Adipose tissue (tissue), 3 donors: Measurements from ENCODE around the gene FBXL13. TPM values are rescaled to one million over a fixed set of nuclear protein-coding genes. Genes with fewer than 3 reads are reported as not detected.
"Not testable (repeated sequence)": the region's sequence is repeated elsewhere in the genome, so short reads cannot be mapped to it uniquely, and the experiment has no call there.

Source experiments
- H3K27ac ChIP-seq: one replicate; pipeline ENCODE4 v1.5.1; 2013; ENCODE audit warnings: low read depth, low read length
- WGBS, 3 donors: extraction: QIAGEN DNeasy Blood & Tissue Kit; methylation state at CpG; one replicate each; pipeline ENCODE4 v1.1.7; 2013; 5-methylcytosine and 5-hydroxymethylcytosine counted together
- polyA plus RNA-seq, 3 donors: library from polyadenylated mRNA; stranded (reverse); fragments of 200-250 nt; gene quantifications; one replicate each; pipeline ENCODE4 v1.2.3, GENCODE V29; 2013
- donor health status: healthy with polysubstance abuse.
- donor health status: Bipolar disorder and iron deficiency.
- donor health status: healthy.

FBXL13 gene
- polyA plus RNA-seq, 3 donors = 0.38 to 0.59 (median 0.56) TPM

GRCh38 chr7:102992938-102993717 is 81.5 kb downstream of the FBXL13 start:
- no peak overlapping the region for H3K27ac ChIP-seq
- WGBS, 3 donors = 0 to 14% (median 10%) methylated on average over 2 of the region's 2 CpGs

DNA sequence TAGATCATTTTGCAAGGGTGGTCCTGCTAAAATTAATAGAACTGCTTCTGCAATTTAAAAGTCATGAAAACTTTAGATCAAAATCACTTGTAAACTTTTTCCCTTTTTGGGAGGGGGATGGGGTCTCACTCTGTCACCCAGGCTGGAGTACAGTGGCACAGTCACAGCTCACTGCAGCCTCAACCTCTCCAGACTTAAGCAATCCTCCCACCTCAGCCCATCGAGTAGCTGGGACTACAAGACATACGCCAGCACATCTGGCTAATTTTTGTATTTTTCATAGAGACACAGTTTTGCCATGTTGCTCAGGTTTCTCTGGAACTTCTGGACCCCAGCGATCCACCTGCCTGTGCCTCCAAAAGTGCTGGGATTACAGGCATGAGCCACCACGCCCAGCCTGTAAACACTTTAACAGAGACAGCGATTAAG is 82.1 kb downstream of the FBXL13 start:
- H3K27ac ChIP-seq = no peak overlapping the region
- WGBS, 3 donors = 74 to 94% (median 80%) methylated on average over 5 of the region's 5 CpGs

GRCh38 chr7:102991540-102992214 is 82.9 kb downstream of the FBXL13 start:
- WGBS, 3 donors = 24 to 67% (median 54%) methylated on average over 2 of the region's 2 CpGs
- no peak overlapping the region for H3K27ac ChIP-seq

GRCh38 chr7:102991077-102991539 is 83.5 kb downstream of the FBXL13 start:
- no peak overlapping the region for H3K27ac ChIP-seq

DNA sequence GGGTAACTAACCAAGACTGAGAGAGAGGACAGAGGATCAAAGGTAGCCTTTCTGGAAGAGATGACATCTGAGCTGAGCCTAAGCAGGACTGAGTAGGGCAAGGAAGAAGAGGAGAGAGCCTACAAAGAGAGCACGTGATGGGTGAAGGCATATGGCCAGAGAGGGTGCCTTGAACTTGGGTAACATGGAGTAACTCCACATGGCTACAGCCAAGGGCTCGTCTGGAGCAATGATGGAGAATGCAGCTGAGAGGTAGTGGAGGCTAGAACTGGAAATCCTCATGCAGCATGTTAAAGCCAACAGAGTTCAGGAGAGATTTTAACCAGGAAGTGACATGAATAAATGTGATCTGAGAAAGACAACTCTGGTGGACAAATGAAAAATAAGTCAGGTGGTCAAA is 84.0 kb downstream of the FBXL13 start:
- no peak overlapping the region for H3K27ac ChIP-seq
- WGBS, 3 donors = 81 to 92% (median 86%) methylated on average over 2 of the region's 2 CpGs

DNA sequence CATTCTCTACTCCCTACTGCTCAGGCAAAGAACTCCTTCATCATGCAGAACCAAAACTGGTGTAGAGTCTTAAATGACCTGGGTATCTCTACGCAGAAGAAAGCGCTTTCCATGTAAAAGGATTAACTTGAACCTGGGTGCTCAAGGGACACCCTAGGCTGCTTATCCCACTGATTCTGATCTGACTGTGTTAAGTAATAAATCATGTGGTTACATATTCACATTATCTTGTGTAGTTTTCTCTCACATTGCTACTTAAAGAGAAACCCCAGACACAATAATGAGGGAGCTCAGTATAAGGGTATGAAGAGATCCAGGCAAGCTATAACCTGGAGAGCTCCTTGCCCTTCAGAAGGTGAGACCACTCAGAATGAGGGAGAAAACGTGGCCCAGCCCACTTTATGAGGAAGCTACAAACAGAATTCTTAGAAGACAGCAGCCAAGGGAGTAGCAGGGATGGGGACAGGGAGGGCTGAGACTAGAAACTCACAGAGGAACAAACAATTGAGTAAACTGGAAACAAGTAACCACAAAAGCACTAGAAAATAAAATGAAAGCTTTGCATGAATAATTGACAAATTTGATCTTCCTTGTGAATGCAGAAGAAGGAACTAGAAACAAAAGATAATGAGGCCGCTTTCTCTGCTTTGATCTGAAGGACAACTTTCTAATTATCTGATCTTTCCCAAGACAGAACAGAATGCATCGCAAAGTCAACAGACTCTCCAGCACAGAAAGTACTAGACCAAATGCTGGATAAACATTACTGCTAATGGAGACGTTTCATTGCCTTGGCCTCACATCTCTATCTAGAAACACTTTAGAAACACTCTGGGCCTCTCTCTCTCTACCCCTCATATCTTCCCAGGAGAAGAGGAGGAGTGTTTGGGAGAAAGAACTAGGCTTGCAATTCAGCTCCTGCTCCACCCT is 85.7 kb downstream of the FBXL13 start:
- 64 to 73% (median 71%) methylated on average over 6 of the region's 6 CpGs for WGBS, 3 donors
- no peak overlapping the region for H3K27ac ChIP-seq

DNA sequence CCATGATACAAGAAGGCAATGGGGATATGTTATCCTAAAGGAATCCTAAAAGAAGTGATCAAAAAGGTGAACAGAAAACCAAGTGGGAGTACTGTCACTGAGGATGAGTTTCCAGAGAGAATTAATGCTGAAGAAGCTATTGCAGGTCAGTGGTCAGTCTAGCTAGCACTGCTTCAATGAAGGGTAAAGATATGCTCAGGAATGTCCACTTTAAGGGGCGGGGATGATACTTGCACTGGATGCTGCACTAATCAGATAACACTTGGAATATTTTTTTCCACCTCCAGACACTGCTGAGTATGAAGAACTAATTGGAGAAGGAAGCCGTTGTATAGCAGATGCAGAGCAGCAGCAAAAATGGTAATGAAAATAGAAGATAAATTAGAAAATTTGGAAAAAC is 86.5 kb downstream of the FBXL13 start:
- WGBS, 3 donors = 90 to 95% (median 91%) methylated on average over 2 of the region's 2 CpGs
- no peak overlapping the region for H3K27ac ChIP-seq

DNA sequence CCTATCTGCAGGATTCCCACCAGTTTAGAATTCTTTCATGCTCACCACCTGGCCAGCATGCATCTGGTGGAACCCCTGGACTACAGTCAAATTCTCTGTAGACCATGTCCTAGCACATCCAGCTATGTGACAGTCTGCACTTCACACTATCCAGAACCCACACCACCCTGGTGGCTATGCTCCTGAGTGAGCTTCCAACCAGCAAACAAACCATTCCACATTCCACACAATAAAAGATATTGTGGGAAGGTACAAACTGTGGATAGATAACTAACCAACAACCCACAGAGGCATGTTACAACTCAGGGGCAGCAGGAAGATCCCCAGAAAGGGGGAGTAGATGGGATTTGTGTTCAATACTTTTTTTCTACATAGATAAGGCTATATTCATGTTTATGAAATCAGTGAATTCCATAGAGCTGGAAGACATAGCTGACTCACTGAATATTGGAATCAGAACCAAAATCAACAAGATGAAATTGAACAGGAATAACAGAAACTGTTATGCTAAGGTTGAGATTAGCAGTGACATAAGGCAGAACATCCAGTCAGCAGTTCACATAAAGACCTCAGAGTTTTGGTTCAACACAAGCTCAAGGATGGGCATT is 89.3 kb downstream of the FBXL13 start:
- no peak overlapping the region for H3K27ac ChIP-seq

- WGBS, 3 donors = 78 to 88% (median 78%) methylated on average over 7 of the region's 7 CpGs
- no peak overlapping the region for H3K27ac ChIP-seq
Measured at GRCh38 chr7:102983602-102984001, 91.0 kb downstream of the FBXL13 start.

- no peak overlapping the region for H3K27ac ChIP-seq
- WGBS, 3 donors = 94% methylated on average over 1 of the region's 1 CpG
Measured at GRCh38 chr7:102982235-102982634, 92.4 kb downstream of the FBXL13 start.

- 61 to 92% (median 92%) methylated on average over 2 of the region's 2 CpGs for WGBS, 3 donors
- no peak overlapping the region for H3K27ac ChIP-seq
Measured at GRCh38 chr7:102981451-102981850, 93.1 kb downstream of the FBXL13 start.

- no peak overlapping the region for H3K27ac ChIP-seq
Measured at GRCh38 chr7:102979670-102980069, 94.9 kb downstream of the FBXL13 start.

- 47 to 84% (median 50%) methylated on average over 6 of the region's 6 CpGs for WGBS, 3 donors
- no peak overlapping the region for H3K27ac ChIP-seq
Measured at GRCh38 chr7:102978284-102978683, 96.3 kb downstream of the FBXL13 start.

GRCh38 chr7:102977586-102977985 is 97.0 kb downstream of the FBXL13 start:
- 92 to 94% (median 92%) methylated on average over 3 to 4 of the region's 4 CpGs for WGBS, 3 donors
- H3K27ac ChIP-seq = not testable (repeated sequence)

- H3K27ac ChIP-seq = no peak overlapping the region
- 93 to 96% (median 95%) methylated on average over 8 of the region's 8 CpGs for WGBS, 3 donors
Measured at GRCh38 chr7:102976493-102976892, 98.1 kb downstream of the FBXL13 start.

DNA sequence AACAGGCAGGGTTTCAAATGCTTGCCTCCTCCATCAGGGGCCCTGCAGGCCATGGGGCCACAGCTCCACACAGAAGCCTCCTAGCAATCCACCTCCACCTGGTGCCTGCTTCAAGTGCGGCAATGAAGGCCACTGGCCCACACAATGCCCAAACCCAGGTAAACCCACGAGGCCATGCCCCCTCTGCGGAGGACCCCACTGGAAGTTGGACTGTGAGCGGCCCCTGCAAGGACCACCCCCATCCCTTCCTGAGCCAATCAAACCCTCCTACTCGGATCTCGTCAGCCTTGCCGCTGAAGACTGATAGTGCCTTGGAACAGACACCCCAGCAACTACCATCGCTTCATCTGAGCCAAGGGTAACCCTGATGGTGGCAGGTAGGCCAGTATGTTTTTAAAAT is 98.7 kb downstream of the FBXL13 start:
- 82 to 86% (median 84%) methylated on average over 8 of the region's 8 CpGs for WGBS, 3 donors
- no peak overlapping the region for H3K27ac ChIP-seq

DNA sequence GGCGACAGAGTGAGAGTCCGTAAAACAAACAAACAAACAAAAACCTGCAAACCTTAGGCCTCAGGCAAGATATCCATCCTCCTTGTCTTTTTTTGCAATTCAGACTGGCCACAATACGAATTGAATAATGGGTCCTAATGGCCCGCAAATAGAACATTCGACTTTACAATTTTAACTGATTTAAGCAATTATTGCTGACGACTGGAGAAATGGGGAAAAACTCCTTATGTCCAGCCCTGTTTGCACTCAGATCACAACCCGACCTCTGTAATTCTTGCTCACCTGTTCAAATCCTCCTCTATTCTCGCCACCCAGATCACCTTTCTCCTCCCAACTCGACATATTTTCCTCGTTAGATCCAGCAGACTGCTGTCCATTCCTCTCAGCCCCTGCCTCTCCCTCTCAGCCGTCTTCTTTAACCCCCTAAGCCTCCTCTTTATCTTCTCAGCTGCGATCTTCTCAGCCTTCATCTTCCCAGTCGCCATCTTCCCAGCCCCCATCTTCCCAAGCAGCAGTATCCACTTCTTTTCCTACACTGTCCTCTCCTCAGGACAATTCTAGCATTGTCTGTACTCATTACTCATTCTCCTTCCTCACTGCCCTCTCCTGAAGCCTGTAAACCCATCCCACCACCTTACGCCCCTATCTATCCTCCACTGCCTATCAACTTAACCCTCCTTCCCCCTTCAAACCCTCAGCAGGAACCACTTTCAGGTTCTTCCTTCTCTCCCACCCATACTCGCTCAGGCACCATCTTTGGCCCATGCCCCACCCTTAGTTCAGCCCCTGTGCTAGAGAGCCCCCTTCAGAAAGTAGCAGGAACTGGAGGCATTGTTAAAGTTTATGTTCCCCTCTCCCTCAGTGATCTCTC is 100.0 kb downstream of the FBXL13 start:
- no peak overlapping the region for H3K27ac ChIP-seq
- WGBS, 3 donors = 75 to 94% (median 92%) methylated on average over 15 of the region's 15 CpGs
